ENCODE results near the gene LYPD4.

LYPD4 gene

GRCh38 chr19:41850381-41850780, 5.9 kb upstream of the LYPD4 start:
- no peak for DNase-seq (ENCODE audit: low read depth in 3 of 3)

- no peak for DNase-seq (ENCODE audit: low read depth in 3 of 3)
These were observed 4.6 kb upstream of the LYPD4 start for GRCh38 chr19:41849067-41849466.

- DNase-seq (ENCODE audit: low read depth in 3 of 3) = no peak
These were observed 4.2 kb upstream of the LYPD4 start for GRCh38 chr19:41848666-41849065.

- no peak for DNase-seq (ENCODE audit: low read depth in 3 of 3)
These were observed 3.0 kb upstream of the LYPD4 start for GRCh38 chr19:41847351-41848105.

GRCh38 chr19:41845051-41845590, 638 bp upstream of the LYPD4 start:
- no peak for DNase-seq (ENCODE audit: low read depth in 3 of 3)

GRCh38 chr19:41845001-41845050, 343 bp upstream of the LYPD4 start, which contains the start of gene DMRTC2:
Gene DMRTC2 (plus strand): TSS chr19:41845042. CDS start chr19:41847429, 2,387 bp downstream.
- DNase-seq (ENCODE audit: low read depth in 3 of 3) = no peak

GRCh38 chr19:41843371-41843770, 1.1 kb downstream of the LYPD4 start:
- no peak for DNase-seq (ENCODE audit: low read depth in 3 of 3)

GRCh38 chr19:41839211-41839610, 5.3 kb downstream of the LYPD4 start:
- DNase-seq (ENCODE audit: low read depth in 3 of 3) = no peak

GRCh38 chr19:41837981-41838708, 6.3 kb downstream of the LYPD4 start:
- DNase-seq (ENCODE audit: low read depth in 3 of 3) = no peak

GRCh38 chr19:41821003-41821735, 23.3 kb downstream of the LYPD4 start:
- peak; percentile 5 to 16 (median 6) for DNase-seq (ENCODE audit: low read depth in 3 of 3)

GRCh38 chr19:41816761-41817160, 27.7 kb downstream of the LYPD4 start:
- DNase-seq (ENCODE audit: low read depth in 3 of 3) = no peak

GRCh38 chr19:41815301-41815700, 29.2 kb downstream of the LYPD4 start:
- DNase-seq (ENCODE audit: low read depth in 3 of 3) = no peak

GRCh38 chr19:41813911-41814310, 30.6 kb downstream of the LYPD4 start:
- no peak for DNase-seq (ENCODE audit: low read depth in 3 of 3)

- no peak for DNase-seq (ENCODE audit: low read depth in 3 of 3)
These were observed 32.5 kb downstream of the LYPD4 start for GRCh38 chr19:41811981-41812380.

- no peak for DNase-seq (ENCODE audit: low read depth in 3 of 3)
These were observed 33.4 kb downstream of the LYPD4 start for GRCh38 chr19:41811036-41811435.

GRCh38 chr19:41810301-41810700, 34.2 kb downstream of the LYPD4 start:
- DNase-seq (ENCODE audit: low read depth in 3 of 3) = no peak

GRCh38 chr19:41808663-41809566, 35.6 kb downstream of the LYPD4 start:
- no peak for DNase-seq (ENCODE audit: low read depth in 3 of 3)

- DNase-seq (ENCODE audit: low read depth in 3 of 3) = no peak
These were observed 37.3 kb downstream of the LYPD4 start for GRCh38 chr19:41807176-41807575.

- no peak for DNase-seq (ENCODE audit: low read depth in 3 of 3)
These were observed 40.1 kb downstream of the LYPD4 start for GRCh38 chr19:41804336-41804735.

- no peak for DNase-seq (ENCODE audit: low read depth in 3 of 3)
These were observed 41.7 kb downstream of the LYPD4 start for GRCh38 chr19:41802770-41803169.

- DNase-seq (ENCODE audit: low read depth in 3 of 3) = no peak
These were observed 42.7 kb downstream of the LYPD4 start for GRCh38 chr19:41801792-41802211.

GRCh38 chr19:41801031-41801430, 43.5 kb downstream of the LYPD4 start:
- DNase-seq (ENCODE audit: low read depth in 3 of 3) = no peak
